CD4-positive, alpha-beta T cell treated with Interleukin-17A for 4 hours (primary cell): ENCODE data around the gene CD24.

Source experiments
- DNase-seq: peaks from one replicate; pipeline ENCODE4 v3.0.0-alpha.2; 2020; ENCODE audit warnings: mixed read lengths

Gene CD24

GRCh38 chr6:106966671-106967640, 7.6 kb downstream of the CD24 start:
- DNase-seq, result no peak

- DNase-seq, result no peak
Observed at GRCh38 chr6:106966229-106966628, 8.3 kb downstream of the CD24 start.

GRCh38 chr6:106964954-106965353, 9.6 kb downstream of the CD24 start:
- no peak for DNase-seq

GRCh38 chr6:106964099-106964498, 10.4 kb downstream of the CD24 start:
- DNase-seq, result no peak

- DNase-seq, result no peak
Observed at GRCh38 chr6:106963544-106963943, 11.0 kb downstream of the CD24 start.

GRCh38 chr6:106961801-106962200, 12.7 kb downstream of the CD24 start:
- no peak for DNase-seq

- no peak for DNase-seq
Observed at GRCh38 chr6:106961136-106961535, 13.4 kb downstream of the CD24 start.

- DNase-seq, result no peak
Observed at GRCh38 chr6:106959985-106960384, 14.5 kb downstream of the CD24 start.

- no peak for DNase-seq
Observed at GRCh38 chr6:106939848-106940247, 34.7 kb downstream of the CD24 start.

- no peak for DNase-seq
Observed at GRCh38 chr6:106939208-106939607, 35.3 kb downstream of the CD24 start.

GRCh38 chr6:106927531-106928398, 46.8 kb downstream of the CD24 start:
- DNase-seq, result peak; percentile 10

- DNase-seq, result no peak
Observed at GRCh38 chr6:106925948-106926347, 48.6 kb downstream of the CD24 start.

- DNase-seq, result no peak
Observed at GRCh38 chr6:106924694-106925523, 49.6 kb downstream of the CD24 start.

- no peak for DNase-seq
Observed at GRCh38 chr6:106922626-106923025, 51.9 kb downstream of the CD24 start.
